Testis (tissue), 3 donors: ENCODE measurements around the gene CCDC15. TPM values are rescaled to one million over a fixed set of nuclear protein-coding genes. Genes with fewer than 3 reads are reported as not detected.
"Not testable (repeated sequence)": the region's sequence is repeated elsewhere in the genome, so short reads cannot be mapped to it uniquely, and the experiment has no call there.

Source experiments
- DNase-seq: peaks from one replicate; pipeline ENCODE4 v3.0.0-alpha.2; 2019
- H3K27ac ChIP-seq, 2 donors: fragments of 200-600 bp; sonication (generic); one replicate each; pipeline ENCODE4 v1.5.1; 2019
- H3K27me3 ChIP-seq: fragments of 200-600 bp; sonication (generic); one replicate; pipeline ENCODE4 v1.5.1; 2019
- H3K36me3 ChIP-seq: fragments of 200-600 bp; sonication (generic); one replicate; pipeline ENCODE4 v1.5.1; 2017; ENCODE audit warnings: low read depth; ENCODE audit errors: missing control alignments
- H3K4me1 ChIP-seq: fragments of 200-600 bp; sonication (generic); one replicate; pipeline ENCODE4 v1.5.1; 2019
- H3K4me3 ChIP-seq, 2 donors: fragments of 200-600 bp; sonication (generic); one replicate each; pipeline ENCODE4 v1.5.1; 2017 to 2019
- H3K9me3 ChIP-seq: fragments of 200-600 bp; sonication (generic); one replicate; pipeline ENCODE4 v1.5.1; 2017
- CTCF ChIP-seq, 3 experiments: fragments of 450-650 bp in 2 of 3; fragments of 200-600 bp in 1 of 3; sonication (generic) in 1 of 3; IDR thresholded peaks; one replicate each; pipeline ENCODE4 v1.5.1; 2016 to 2019; ENCODE audit warnings: antibody characterized with exemption in 3 of 3, mild to moderate bottlenecking in 2 of 3, moderate library complexity in 1 of 3
- POLR2A ChIP-seq: fragments of 450-650 bp; IDR thresholded peaks from one replicate; pipeline ENCODE4 v1.6.1; 2017; ENCODE audit warnings: antibody characterized with exemption, mild to moderate bottlenecking, moderate library complexity
- WGBS, 2 donors: methylation state at CpG; one replicate each; pipeline ENCODE4 v1.1.5; 2018; 5-methylcytosine and 5-hydroxymethylcytosine counted together
- intact Hi-C: fragments of 100-400 bp; cut with DNase I; formaldehyde crosslinking; loops from one replicate; pipeline ENCODE4 v1.15.1; 2023; ENCODE audit warnings: low total_unique reads
- polyA plus RNA-seq: library from polyadenylated mRNA; stranded (reverse); fragments of 350-450 nt; fragmentation: Illumina TruSeq; extraction: RNeasy Lipid Tissue Mini Kit (QIAGEN cat#74804); gene quantifications from one replicate; pipeline ENCODE4 v1.2.3, GENCODE V29; 2014; ENCODE audit warnings: low read depth, low replicate concordance; ENCODE audit not compliant: insufficient read depth
- total RNA-seq, 2 donors: library from RNA; depleted of rRNA; stranded (reverse); fragments of >200 nt; gene quantifications; one replicate each; pipeline ENCODE4 v1.2.3, GENCODE V29; 2016

CCDC15 gene
- total and polyA plus RNA-seq, 3 donors from 2014 or later = 8.0 to 15.1 (median 14.9) TPM

- intact Hi-C loops = no loop called here
- Histone ChIP-seq H3K36me3 (no peaks in the 10 kb centered on the region), H3K4me1 (no peaks in the 10 kb centered on the region), H3K9me3 (no peaks in the 10 kb centered on the region), H3K4me3 (no peak overlapping the region), H3K27ac (no peak overlapping the region), H3K27me3 (no peaks in the 10 kb centered on the region)
- no peak for DNase-seq
- 93 to 97% methylated on average over 2 of the region's 2 CpGs for WGBS, 2 donors
- TF ChIP-seq POLR2A = no peak
- no peak for TF ChIP-seq CTCF (IDR thresholded peaks at IDR 0.05)
These were observed 51.5 kb downstream of the CCDC15 start for GRCh38 chr11:125005491-125005890.

- intact Hi-C loops = no loop called here
- Histone ChIP-seq H3K4me1 (no peaks in the 10 kb centered on the region), H3K36me3 (no peaks in the 10 kb centered on the region), H3K27me3 (no peaks in the 10 kb centered on the region), H3K4me3 (no peak overlapping the region), H3K27ac (no peak overlapping the region), H3K9me3 (no peaks in the 10 kb centered on the region)
- TF ChIP-seq CTCF (IDR thresholded peaks at IDR 0.05) (no peak), POLR2A (no peak)
- DNase-seq = no peak
These were observed 62.4 kb downstream of the CCDC15 start for GRCh38 chr11:125016413-125016812.

GRCh38 chr11:125020342-125020741 is 66.3 kb downstream of the CCDC15 start:
- intact Hi-C loops = no loop called here
- Histone ChIP-seq H3K9me3 (no peaks in the 10 kb centered on the region), H3K36me3 (no peaks in the 10 kb centered on the region), H3K27ac (no peak overlapping the region), H3K27me3 (no peaks in the 10 kb centered on the region), H3K4me3 (no peak overlapping the region), H3K4me1 (no peaks in the 10 kb centered on the region)
- TF ChIP-seq POLR2A (no peak), CTCF (IDR thresholded peaks at IDR 0.05) (no peak)
- 78 to 80% methylated on average over 2 of the region's 2 CpGs for WGBS, 2 donors
- DNase-seq = no peak

- no peak overlapping the region for H3K27ac ChIP-seq
- H3K36me3 ChIP-seq = no peaks in the 10 kb centered on the region
- H3K27me3 ChIP-seq = no peaks in the 10 kb centered on the region
- no peak for TF ChIP-seq CTCF (IDR thresholded peaks at IDR 0.05)
- no peak overlapping the region for H3K4me3 ChIP-seq
- intact Hi-C loops = no loop called here
- no peak for DNase-seq
- no peaks in the 10 kb centered on the region for H3K9me3 ChIP-seq
- no peaks in the 10 kb centered on the region for H3K4me1 ChIP-seq
These were observed 68.5 kb downstream of the CCDC15 start for GRCh38 chr11:125022551-125022950.

- WGBS, 2 donors = 75 to 82% methylated on average over 2 of the region's 2 CpGs
- TF ChIP-seq POLR2A (no peak), CTCF (IDR thresholded peaks at IDR 0.05) (no peak)
These were observed 72.0 kb downstream of the CCDC15 start for GRCh38 chr11:125025968-125026367.

GRCh38 chr11:125029431-125029830 is 75.4 kb downstream of the CCDC15 start:
- H3K27me3 ChIP-seq, H3K4me3 ChIP-seq, intact Hi-C loops, H3K27ac ChIP-seq, H3K9me3 ChIP-seq, H3K4me1 ChIP-seq, DNase-seq, H3K36me3 ChIP-seq: not testable (repeated sequence)
- WGBS, 2 donors = 45 to 100% methylated on average over 1 of the region's 1 CpG

More at GRCh38 chr11:125025968-125026367, 72.0 kb downstream of the CCDC15 start:
- intact Hi-C loops = no loop called here
- Histone ChIP-seq H3K27me3 (no peaks in the 10 kb centered on the region), H3K9me3 (no peaks in the 10 kb centered on the region), H3K4me3 (no peak overlapping the region), H3K36me3 (no peaks in the 10 kb centered on the region), H3K27ac (no peak overlapping the region), H3K4me1 (no peaks in the 10 kb centered on the region)
- no peak for DNase-seq
